WI38 (cell line): Measurements from ENCODE around the gene SCYL1.
A peak's percentile ranks its signal among the peaks of the same experiment; 100 is the strongest.

ENCODE experiments used
- H3K4me3 ChIP-seq: 2 replicates; pipeline ENCODE4 v1.5.1; 2011; ENCODE audit warnings: low read depth, mild to moderate bottlenecking, control low read depth, low read length
- TF ChIP-seq, protein P1 (sequence below): IDR thresholded peaks from 2 replicates; pipeline ENCODE4 v1.5.1; 2012; ENCODE audit warnings: low read depth, mild to moderate bottlenecking, control low read depth, low read length

Gene SCYL1

DNA sequence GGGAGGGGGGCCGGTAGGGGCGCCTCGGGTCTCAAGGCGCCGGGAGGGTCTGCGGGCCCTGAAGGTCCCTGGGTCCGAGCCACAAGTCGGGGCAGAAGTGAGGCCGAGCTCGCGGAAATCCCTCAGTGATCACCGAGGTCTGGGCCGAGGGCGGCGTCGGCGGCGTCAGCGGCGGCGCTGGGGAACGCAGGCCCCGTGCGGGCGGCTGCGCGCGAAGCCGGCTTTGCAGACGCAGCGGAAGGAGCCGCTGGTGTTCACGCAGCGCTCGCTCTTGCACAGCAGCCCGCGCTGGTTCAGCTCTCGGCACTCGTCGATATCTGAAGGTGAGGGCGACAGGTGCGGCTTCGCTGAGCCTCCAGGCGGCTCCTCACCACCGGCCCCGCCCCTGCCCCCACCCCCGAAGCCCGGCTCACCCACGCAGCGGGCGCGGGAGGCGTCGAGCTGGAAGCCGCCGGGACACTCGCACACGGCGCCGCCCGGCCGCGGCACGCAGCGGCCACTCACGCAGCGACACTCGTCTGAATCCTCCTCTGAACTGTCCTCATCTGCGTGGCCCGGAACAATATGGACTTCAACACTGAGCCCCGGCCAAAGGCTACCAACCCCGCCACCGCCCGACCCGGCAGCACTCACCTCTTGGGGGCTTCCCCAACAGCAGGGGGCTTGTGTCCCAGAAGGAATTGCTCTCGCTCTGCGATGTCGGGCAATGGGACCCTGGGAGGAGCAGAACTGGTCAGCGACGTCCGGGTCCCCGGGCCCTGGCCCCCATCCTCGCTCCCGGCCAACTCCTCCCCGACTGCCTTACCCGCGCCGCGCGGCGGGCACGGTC lies 14.2 kb downstream of the SCYL1 start:
- H3K4me3 ChIP-seq = no peak overlapping the region
- TF ChIP-seq, protein P1, sequence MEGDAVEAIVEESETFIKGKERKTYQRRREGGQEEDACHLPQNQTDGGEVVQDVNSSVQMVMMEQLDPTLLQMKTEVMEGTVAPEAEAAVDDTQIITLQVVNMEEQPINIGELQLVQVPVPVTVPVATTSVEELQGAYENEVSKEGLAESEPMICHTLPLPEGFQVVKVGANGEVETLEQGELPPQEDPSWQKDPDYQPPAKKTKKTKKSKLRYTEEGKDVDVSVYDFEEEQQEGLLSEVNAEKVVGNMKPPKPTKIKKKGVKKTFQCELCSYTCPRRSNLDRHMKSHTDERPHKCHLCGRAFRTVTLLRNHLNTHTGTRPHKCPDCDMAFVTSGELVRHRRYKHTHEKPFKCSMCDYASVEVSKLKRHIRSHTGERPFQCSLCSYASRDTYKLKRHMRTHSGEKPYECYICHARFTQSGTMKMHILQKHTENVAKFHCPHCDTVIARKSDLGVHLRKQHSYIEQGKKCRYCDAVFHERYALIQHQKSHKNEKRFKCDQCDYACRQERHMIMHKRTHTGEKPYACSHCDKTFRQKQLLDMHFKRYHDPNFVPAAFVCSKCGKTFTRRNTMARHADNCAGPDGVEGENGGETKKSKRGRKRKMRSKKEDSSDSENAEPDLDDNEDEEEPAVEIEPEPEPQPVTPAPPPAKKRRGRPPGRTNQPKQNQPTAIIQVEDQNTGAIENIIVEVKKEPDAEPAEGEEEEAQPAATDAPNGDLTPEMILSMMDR = no peak

GRCh38 chr11:65539744-65540289 lies 14.9 kb downstream of the SCYL1 start:
- peak overlapping the region; percentile 56 for H3K4me3 ChIP-seq
- TF ChIP-seq, protein P1 = no peak

DNA sequence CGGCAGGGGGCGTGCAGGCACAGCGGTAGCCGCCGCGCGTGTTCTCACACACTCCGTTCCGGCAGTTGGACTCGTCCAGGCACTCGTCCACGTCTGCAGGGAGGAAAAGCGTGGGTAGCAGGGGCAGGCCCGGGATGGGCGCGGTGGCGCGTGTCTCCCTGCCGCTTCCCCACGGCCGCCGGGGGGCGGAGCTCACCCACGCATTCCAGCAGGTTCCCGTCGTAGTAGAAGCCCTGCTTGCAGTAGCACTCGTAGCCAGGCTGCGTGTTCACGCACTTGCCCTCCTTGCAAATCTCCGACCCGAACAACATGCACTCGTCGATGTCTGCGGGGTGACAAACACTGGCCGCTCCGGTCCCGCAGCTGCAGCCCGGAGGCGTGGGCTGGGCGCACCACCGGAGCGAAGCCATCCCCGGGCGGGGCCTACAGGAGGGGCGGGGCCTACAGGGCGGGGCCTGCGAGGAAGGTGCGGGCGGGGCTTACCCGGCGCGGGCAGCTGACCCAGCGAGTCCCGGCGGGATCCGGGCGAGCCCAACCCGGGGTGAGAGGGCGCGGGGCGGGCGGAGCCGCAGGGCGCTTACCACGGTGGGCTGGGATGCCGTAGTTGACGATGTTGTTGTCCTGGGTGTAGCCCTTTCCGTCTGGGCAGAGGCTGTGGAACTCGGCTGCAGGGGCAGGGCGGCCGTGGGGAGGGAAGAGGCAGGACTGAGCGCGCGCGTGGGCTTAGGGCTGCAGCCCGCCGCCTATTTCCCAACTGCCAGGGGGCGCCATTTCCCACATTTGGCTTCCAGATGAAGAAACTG lies 15.6 kb downstream of the SCYL1 start:
- peak overlapping the region; percentile 56 for H3K4me3 ChIP-seq
- TF ChIP-seq, protein P1 = peak; percentile 79

DNA sequence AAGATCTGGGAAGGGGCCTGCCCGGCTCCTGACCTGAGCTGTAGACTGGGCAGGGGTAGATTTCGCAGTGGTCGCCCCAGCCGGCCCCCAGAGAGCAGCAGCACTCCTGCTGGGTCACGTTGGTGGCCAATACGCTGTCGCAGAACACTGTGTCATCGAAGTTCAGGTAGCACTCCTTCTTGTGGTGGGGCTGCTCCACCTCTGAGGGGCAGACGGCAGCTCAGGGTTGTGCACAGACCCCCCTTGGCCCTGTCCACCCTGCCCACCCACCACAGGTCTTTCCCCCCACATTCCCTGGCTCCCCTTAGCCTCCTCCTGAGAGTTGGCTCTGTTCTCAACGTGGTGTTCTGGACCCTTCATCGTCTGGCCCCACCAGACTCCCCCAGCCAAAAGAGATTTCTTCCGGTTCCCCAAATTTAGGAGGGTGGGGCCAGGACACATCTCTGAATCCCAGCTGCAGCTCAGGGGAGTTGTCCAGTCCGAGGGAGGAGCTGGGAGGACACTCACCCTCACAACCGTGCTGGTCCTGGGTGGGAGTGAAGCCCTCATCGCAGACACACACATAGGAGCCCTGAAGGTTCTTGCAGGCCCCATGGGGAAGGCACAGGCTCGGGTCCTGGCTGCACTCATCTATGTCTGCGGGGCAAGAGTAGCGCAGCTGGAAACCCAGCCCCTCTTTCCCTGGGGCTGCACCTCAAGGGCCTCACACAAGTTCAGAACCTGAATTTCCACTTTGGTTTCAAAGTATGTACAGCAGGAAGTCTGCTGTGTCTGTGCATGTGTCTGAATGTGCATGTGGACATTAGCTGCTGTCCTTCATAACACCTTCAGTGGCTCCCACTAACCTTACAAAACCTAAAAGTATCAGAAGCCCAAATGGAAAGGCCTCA lies 16.5 kb downstream of the SCYL1 start:
- H3K4me3 ChIP-seq = peak overlapping the region; percentile 56
- TF ChIP-seq, protein P1 = no peak

DNA sequence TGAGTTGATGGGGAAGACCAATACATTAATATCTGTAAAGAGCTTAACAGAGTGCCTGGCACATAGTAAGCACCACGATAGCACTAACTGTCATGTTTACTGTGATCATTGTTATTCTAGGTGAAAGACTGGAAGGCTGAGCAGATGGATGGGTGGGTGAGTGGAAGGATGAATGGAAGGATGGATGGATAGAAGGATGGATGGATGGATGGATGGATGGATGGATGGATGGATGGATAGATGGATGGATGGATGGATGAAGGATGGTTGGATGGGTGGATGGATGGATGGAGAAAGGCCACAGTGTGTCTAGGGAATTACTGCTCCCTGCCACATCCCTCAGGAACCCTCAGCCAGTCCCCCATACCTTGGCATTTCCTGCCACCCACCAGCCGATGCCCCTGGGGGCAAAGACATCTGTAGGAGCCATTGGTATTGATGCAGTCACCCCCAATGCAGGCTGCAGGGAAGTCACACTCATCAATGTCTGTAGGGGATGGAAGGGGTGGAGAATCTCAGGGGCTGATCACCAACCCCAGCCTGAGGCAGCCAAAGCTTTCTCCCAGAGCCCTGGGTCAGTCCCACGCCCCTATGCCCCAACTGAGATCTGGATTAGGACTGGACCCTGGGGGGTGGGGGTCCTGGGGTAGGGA lies 18.0 kb downstream of the SCYL1 start:
- TF ChIP-seq, protein P1 = no peak
- no peak overlapping the region for H3K4me3 ChIP-seq

GRCh38 chr11:65545853-65546216 lies 21.0 kb downstream of the SCYL1 start:
- TF ChIP-seq, protein P1 = no peak
- H3K4me3 ChIP-seq = no peak overlapping the region
